Stimulated activated CD4-positive, alpha-beta T cell treated with anti-CD3 and anti-CD28 coated beads, Interleukin-4, amount 100 ng/mL, for 48 hours (primary cell): ENCODE results near the gene HINT3.
"Not testable (repeated sequence)": the region's sequence is repeated elsewhere in the genome, so short reads cannot be mapped to it uniquely, and the experiment has no call there.

ENCODE experiments used
- DNase-seq, 2 donors: peaks; one replicate each; pipeline ENCODE4 v3.0.0-alpha.2; 2020; ENCODE audit warnings: low read depth in 2 of 2

Gene HINT3

DNA sequence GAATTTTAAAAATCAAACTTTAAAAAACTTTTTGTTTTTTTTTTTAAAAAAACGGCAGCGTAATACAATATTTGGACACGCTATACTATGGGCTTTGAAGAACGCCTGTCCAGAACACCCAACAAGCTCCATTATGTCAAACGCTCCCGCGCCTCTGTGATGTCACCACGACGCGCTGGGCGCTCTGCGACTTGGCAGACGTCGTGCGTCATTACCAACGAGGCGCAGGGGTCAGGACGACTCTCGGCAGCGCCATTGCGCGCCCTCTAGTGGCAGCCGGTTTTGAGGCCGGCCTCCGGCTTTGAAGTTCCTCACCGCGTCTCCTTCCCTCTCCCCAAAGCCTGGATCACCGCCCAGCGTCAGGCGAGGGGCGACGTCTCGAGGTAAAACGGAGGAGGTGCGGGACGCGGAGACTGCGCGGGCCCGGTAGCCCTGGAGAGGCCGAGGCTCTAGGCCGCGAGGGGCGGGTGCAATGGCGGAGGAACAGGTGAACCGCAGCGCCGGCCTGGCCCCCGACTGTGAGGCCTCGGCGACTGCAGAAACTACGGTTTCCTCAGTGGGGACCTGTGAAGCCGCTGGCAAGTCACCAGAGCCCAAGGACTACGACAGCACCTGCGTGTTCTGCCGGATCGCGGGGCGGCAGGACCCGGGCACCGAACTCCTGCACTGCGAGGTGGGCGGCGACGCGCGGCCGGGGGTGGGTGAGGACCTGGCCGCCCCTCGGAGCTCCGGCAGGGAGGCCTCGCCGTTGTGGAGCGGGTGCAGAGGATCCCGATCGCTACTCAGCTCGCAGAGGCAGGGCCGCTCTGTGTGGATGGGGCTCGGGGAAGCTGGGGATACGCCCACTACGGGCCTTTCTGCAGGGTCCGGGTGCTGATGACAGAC lies at the start of gene HINT3:
Gene HINT3 (plus strand): TSS at position 265 of the 885 bp plus-strand sequence. CDS start 208 bp downstream, at position 473.
- DNase-seq = peak; percentile 99

DNA sequence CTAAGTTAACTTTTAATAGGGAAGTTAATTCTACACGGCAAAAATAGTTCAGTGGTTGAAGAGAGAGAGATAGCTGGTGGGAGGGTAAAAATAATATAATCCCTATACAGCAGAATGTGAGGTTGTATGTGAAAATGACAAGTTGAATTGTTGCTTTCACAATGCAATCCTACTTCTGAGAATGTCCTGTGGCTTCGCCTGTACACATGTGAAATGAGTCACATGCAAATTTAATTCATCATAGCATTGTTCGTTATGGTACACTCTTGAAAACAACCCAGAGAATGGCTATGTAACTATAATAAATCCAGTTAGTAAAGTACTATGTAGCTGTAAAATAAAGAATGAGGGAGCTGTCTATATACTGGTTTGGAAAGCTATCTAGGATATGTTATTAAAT lies 46.0 kb upstream of the HINT3 start:
- no peak for DNase-seq

DNA sequence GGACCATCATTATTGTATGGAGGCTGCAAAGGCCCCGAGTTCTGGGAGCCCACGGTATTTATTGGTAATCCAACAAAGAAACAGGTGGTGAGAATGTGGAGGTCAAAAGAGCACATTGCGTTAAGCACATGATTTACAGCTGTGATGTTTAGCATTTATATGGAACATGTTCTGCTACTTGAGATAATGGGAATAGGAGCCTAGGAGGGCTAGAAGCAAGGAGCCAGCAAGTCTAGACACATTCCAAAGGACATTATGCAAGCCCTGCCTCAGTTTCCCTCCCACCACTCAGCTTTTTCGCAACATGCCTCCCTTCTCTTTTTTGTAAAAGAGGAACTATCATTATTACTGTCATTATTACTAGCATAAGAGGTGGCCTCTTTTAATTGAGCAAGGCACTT lies 45.5 kb upstream of the HINT3 start:
- not testable (repeated sequence) for DNase-seq

DNA sequence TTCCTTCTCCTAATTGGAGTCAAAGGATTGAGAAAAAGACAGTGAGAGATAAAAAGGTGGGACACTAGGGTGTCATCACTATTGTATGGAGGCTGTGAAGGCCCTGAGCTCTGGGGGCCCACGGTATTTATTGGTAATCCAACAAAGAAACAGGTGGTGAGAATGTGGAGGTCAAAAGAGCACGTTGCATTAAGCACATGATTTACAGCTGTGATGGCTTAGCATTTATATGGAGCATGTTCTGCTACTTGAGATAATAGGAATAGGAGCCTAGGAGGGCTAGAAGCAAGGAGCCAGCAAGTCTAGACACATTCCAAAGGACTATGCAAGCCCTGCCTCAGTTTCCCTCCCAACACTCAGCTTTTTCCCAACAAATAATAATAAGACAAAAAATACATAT lies 44.1 kb upstream of the HINT3 start:
- not testable (repeated sequence) for DNase-seq

DNA sequence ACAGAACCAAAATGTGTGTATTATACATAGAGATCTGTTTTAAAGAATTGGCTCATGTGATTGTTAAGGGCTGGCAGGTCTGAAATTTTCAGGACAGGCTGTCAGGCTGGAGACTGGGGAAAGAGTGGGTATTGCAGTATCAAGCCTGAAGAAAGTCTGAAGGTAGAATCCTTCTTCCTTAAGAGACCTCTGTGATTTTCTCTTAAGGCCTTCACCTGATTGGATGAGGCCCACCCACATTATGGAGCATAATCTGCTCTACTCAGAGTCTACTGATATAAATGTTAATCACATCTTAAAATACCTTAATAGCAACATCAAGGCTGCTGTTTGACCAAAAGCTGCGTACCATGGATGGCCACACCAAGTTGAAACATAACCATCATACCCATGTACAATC lies 43.4 kb upstream of the HINT3 start:
- no peak for DNase-seq

DNA sequence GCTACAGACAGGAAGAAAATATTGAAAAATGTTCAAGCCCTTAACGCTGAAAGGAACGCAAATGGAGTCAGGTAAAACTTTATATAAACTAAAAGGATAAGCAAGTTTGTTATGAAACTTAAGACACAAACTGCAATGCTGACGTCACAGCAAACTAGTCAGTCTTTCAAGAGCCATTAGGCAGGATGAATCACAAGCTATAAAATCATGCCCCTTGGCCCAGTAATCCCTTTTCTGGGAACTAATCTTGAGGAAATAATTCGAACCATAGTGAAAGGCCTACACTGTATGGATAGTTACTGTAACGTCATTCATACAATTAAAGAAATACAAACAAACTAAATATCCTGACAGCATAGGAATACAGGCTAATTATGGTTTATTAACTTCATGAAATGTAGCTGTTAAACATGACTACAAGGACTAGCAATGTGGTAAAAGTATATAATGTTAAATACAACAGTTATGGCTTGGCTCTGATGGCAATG lies 42.7 kb upstream of the HINT3 start:
- no peak for DNase-seq

DNA sequence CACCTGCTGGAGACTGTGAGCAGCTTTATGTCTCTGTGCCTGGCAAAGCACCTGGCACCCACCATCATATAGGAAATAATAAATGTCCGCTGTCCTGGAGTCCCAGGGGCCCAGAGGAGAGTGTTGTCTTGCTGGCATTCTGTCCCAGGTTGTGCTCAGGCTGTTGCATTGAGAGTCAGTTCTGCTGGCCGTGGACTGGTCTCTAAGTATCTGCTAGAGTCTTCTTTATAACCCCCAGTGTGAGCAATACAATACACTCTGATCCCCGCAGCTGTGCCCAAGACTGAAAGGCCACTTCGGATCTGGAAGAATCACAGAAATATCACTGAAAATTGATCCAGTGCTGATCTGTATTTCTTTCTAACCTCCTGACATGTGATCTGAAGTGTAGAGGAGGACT lies 38.3 kb upstream of the HINT3 start:
- no peak for DNase-seq

DNA sequence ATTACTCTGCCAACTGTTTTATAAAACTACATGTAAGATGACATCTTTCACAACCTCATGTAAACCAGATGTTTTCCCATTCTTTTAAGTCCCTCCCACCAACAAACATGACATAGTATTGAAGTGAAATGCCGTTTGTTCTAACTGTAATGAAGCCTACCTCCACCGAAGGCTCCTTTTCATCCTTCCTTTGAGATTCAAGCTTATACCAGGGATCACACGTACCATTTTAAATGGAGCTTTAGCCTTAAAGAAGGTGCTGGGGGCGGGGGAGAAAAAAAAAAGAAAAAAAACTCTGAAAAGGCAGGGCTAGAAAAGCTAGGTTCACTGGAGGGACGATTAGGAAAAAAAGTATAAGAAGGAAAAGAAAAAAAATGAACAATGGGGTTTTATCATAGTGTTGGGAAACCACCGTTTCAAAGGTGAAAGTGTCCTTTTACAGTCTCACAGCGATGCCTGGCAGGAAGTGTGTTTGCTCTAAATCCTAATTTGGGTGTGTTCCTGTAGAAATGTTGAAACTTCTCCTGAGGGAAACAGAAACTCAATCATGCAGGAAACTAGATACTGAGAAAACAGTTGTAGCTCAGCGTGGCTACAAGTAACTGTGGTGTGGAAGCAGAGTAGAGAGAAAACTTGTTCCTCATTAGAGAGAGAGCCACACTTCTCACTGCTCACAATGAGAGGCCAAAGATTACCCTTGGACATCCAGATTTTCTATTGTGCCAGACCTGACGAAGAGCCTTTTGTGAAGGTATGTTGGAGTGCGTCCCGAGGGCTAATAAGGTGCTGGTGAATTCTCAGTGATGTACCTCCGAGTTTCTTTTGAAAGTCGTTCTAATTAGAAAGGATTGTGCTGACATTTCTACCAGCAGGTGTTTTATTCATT lies 37.6 kb upstream of the HINT3 start:
- peak in 1 of 2 donors; percentile 32 for DNase-seq

DNA sequence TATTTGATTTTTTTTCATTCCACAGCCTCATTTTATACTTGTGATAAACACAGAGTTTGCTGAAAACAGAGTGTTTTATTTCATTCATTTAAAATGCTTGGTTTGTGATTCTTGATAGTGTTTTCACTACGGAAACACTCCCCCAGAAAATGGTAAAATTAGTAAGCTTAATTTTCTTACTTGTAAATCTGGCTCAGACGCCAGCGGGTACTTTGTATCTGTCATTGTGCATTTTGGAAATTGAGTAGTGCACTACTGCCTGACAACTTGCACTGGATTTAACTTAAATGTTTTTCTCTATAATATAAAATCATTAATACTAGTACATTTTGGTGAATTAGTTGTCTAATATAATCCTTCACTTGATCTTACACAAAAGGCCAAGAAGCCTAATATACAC lies 37.0 kb upstream of the HINT3 start:
- DNase-seq = no peak

DNA sequence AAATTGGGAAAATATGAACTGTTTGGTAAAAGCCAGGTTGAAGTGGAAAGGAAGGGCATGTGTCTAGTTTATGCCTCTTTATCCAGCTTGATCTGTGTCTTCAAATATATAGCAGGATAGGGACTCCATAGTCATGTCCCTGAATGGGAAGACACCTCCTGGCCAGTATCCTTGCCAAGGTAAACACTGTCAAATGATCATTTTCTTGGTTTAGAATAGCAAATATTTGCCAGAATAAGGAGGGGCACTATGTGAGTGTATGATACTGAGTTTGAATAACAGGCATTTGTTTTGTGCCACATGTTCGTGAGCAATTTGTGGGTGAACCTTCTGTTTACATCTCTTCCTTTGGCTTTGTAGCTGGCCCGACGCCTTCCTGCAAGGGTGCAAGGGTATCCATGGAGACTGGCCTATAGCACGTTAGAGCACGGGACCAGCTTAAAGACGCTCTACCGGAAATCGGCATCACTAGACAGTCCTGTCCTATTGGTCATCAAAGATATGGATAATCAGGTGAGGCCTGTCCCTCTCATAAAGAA lies 34.2 kb upstream of the HINT3 start:
- no peak for DNase-seq

DNA sequence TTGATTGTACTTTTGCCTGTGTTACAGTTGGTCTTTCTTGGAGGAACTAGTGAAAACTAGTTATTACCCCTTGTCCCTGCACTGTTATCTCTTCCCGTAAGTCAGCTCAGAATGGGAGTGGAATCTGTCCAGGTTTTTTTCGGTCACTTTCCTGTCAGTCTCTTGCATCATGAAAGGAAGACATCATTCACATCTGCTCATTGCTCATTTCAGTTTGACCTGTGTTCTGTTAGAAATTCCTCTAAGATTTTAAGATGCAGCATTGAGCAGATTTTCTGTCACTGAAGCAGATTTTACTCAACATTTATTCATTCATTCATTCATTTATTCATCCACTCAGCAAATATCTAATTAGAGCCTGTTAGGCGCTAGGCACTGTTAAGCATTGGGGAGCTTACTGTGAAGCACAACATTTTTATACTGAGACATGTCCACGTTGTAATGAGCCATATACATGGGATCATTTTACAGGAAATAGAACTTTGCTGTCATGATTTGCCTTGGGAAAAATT lies 33.1 kb upstream of the HINT3 start:
- DNase-seq = no peak

DNA sequence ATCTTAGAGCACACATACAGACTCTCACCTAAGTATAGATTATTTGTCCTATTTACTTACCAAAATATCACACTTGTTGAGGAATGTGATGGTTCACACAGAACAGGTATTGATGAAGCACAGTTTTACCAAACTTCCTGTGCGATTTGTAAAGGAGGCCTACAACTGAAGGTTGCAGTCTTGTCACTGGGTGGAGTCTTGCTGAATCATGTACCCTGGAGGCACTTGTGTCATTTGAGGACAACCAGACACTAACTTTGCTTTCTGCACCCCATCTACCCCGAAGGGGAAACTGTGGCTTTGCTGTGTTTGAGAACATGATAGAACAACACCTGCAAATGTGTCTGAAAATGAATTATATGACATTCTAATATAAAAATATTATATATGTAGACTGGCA lies 32.4 kb upstream of the HINT3 start:
- no peak for DNase-seq

DNA sequence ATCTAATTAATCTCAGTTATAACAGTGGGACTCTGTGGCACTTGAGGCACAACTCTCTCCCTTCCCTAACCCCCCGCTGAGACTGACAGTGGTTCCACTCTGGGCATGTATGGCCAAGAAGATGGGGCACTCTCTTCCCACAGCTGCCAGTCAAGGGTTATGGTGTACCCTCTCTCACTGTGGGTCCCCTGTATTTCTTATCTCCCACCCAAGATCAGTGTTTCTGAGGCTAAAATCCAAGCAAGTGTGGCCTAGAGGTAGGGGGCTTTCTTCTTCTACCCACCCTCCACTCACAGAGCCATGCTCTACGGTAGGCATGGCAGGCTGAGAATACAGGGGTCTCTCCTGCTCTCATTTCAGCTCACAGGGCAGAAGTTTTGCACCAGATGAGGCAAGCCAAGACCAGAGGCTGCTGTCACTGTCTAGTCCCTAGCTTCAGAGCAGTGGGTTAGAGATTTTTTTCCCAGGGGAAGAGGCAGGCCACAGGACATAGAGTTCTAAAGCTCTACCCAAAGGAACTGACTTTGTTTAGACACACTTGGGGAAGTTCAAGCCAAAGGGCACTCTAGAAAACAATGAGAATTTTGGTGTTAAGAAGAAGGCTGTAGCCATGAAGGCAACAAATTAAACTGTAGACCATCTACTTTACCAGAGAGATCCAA lies 31.7 kb upstream of the HINT3 start:
- no peak for DNase-seq

DNA sequence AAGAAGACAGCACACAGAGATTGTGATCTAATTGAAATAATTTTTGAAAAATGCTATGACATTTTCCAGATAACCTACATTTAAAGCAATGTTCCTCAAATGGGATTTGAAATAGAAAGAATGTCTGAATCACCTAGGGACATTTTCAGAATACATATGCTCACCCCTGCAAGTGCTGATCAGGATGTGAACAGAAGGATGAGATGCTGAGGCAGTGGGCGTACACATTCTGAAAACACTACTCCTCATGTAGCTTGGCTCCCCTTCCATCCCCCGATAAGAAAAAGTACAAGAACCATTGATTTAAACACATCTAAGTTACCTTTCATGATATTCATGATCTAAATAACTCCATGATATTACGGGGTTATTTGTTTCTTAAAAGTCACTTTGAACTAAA lies 29.9 kb upstream of the HINT3 start:
- DNase-seq = no peak

DNA sequence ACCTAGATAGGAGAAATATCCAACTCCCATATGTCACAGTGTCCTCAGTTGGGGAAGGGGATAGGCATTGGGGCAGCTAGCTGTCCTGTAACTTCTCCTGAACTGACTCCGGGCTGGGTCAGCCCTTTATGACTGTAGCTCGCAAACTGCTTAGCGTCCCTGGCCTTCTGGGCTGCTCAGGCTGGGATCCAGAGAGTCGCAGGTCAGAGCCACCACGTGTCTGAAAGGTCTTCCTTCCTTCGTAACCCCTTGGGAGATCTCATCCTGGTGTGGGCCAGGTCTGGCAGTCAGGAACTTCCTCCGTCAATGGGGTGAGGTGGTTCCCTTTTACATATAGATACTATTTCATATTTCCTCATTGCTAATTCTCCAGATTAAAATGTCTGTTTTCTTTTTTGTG lies 28.8 kb upstream of the HINT3 start:
- DNase-seq = no peak

DNA sequence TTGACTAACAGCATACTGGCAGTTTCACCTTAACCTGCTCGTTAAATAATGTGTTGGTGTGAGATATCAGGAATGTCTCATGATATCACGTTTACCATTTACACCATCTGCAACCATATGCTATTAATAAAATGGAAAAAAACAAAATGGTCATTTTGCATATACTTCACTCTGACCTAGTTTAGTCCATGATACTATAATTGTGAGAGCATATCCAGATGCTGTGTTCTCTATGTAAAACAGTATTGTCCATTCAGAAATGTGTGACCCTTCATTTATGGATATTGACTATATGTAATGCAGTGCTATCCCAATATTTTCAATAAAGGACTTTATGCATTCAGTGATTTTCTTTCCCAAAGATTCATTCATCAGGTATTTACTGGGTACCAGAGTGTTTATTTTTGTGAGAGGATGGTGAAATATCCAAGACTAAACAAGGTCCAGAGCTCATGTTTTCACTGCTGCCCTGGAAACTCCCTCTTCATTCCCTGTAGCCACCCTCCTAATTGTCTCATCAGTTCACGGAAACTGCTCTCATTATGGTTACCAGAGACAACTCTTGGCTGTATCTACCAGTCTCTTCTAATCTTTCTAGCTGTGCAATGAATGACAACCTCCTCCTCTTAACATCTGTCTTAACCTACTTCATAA lies 25.7 kb upstream of the HINT3 start:
- DNase-seq = no peak

DNA sequence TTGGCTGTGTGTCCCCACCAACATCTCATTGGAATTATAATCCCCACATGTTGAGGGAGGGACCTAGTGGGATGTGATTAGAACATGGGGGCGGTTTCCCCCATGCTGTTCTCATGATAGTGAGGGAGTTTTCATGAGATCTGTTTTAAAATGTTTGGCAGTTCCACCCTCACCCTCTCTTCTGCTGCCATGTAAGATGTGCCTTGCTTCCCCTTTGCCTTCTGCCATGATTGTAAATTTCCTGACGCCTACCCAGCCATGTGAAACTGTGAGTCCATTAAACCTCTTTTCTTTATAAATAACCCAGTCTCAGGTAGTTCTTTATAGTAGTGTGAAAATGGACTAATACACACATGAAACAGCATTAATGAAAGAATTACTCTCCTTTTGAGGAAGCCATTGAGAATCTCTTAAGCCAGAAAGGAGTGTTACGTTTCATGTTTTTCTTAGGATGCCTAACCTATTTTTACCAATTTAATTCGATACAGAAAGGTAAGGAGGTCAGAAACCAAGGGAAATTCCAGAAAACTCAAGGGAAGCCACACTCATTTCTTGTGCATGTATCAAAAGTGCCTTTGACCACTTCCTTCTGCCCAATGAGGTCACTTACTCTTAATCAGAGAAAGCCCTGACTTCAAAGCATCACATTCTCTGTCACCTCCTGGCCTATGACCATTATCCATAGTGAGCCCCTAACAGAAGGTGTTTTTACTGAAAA lies 24.7 kb upstream of the HINT3 start:
- DNase-seq = no peak

DNA sequence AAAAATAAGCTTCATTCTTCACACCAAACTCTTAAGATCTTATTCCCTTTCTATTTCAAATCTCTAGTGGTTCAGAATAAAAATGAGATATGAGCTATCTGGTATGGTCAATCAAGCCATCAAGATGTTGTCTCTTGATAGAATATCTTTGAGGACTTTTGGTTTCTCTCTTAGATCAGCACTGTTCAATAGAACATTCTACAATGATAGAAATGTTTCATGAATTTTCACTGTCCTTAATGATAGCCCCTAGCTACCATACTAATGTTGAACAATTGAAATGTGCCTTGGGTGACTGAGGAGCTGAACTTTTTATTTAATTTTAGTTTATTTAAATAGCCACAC lies 24.1 kb upstream of the HINT3 start:
- DNase-seq = no peak

DNA sequence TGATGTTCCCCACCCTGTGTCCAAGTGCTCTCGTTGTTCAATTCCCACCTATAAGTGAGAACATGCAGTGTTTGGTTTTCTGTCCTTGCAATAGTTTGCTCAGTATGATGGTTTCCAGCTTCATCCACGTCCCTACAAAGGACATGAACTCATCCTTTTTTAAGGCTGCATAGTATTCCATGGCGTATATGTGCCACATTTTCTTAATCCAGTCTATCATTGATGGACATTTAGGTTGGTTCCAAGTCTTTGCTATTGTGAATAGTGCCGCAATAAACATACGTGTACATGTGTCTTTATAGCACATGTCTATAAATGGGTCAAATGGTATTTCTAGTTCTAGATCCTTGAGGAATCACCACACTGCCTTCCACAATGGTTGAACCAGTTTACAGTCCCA lies 21.1 kb upstream of the HINT3 start:
- not testable (repeated sequence) for DNase-seq

DNA sequence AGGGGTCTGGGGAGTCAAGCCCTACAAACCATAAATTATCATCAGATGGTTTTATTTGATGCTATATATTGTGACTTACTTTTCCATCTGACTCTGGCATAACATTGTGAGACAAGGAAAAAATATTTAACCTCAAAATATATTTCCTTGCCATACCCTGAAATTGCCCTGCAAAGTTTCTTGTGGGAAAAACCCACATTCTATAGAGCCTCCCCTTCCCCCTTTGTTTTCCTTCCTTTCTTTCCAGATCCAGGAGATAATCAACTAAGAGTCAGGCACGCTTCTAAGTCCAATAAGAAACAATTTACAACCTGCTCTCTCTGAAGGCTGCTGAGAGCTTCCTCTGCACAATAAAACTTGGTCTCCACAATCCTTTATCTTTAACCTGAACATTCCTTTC lies 17.5 kb upstream of the HINT3 start:
- DNase-seq = no peak

DNA sequence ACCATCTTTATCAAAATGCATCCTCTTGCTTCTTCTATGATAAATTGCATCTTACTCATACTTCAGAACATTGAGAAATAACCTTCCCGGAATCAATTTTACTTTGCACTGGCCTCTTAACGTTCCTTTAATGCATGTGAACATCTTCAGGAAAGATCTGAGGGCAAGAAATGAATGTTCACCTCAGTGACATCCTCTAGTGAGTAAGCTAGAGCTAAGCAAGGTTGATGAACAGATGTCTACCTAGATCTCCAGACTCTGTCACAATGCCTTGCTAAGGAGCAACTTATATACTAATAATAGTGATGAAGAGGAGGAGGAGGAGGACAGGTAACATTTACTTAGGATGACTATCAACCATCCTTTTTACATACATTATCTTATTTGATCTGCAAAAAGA lies 16.8 kb upstream of the HINT3 start:
- no peak for DNase-seq
